Measurements from ENCODE around the gene TMEM42.

The TMEM42 gene

DNA sequence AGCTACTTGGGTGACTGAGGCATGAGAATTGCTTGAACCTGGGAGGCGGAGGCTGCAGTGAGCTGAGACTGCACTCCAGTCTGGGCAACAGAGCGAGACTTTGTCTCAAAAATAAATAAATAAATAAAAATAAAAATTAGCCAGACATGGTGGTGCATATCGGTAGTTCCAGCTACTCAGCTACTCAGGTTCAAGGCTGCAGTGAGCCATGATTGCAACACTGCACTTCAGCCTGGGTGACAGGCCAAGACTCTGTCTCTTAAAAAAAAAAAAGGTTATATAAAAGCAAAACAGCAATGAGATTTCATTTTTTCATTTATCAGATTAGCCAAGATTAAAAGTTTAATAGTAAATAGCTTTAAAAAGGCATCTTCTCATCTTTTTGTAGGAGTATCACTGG, 15.6 kb downstream of the TMEM42 start:
- no peak for TF ChIP-seq CTCF (IDR thresholded peaks at IDR 0.05; ENCODE audit: low read depth, low read length)
- no peak for DNase-seq (ENCODE audit: extremely low read depth, low read depth)

GRCh38 chr3:44880284-44880683, 18.6 kb downstream of the TMEM42 start:
- no peak for TF ChIP-seq CTCF (IDR thresholded peaks at IDR 0.05; ENCODE audit: low read depth, low read length)
- no peak for DNase-seq (ENCODE audit: extremely low read depth, low read depth)

DNA sequence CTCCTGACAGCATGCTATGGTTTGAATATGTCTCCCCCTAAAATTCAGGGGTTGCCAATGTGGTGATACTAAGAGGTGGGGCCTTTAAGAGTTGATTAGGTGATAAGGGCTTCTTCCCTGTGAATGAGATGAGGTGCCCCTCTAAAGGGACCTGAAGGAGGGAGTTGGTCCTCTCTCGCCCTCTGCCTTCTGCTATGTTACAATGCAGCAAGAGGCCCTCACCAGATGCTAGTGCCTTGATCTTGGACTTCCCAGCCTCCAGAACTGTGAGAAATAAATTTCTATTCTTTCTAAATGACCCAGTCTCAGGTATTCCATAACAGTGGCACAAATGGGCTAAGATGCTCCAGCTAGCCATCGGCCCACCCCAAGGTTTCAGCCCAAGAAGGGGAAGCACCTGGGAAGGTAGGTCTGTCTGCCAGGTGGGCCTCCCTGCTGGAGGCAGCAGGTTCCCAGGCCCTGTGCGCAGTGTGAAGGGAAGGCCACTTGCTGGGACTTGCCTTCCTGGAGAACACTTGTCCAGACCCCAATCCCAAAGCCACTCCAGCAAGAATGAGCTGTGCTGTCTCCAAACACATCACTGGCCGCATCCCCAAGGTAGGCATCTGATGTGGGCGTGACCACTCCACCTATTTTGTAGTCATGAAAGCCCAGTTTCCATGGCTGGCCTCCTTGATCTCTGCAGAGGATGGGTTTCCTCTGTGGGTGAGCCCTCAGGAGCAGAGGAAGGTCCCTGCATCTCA, 21.7 kb downstream of the TMEM42 start:
- TF ChIP-seq CTCF (IDR thresholded peaks at IDR 0.05; ENCODE audit: low read depth, low read length) = no peak
- no peak for DNase-seq (ENCODE audit: extremely low read depth, low read depth)

GRCh38 chr3:44883999-44884431, 22.3 kb downstream of the TMEM42 start:
- DNase-seq (ENCODE audit: extremely low read depth, low read depth) = peak; percentile 59
- TF ChIP-seq CTCF (IDR thresholded peaks at IDR 0.05; ENCODE audit: low read depth, low read length) = no peak

DNA sequence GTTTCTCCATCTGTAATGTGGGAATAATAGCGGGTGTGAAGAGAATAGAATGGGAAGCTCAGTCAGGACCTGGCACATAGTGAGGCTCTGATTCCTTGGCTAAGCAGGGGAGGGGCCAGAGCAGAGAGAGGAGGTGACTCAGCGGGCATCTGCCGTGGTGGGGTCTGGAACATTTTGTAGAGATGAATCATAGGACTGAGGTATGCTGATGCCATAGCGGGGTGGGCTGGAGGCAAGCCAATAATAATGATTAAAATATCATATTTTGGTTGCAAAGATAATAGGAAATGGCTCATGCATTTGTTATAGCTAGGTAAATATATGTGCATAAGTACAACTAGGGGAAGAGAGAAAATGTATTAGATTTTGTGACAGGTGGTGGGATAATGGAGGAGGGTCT, 23.9 kb downstream of the TMEM42 start:
- no peak for TF ChIP-seq CTCF (IDR thresholded peaks at IDR 0.05; ENCODE audit: low read depth, low read length)
- peak; percentile 60 for DNase-seq (ENCODE audit: extremely low read depth, low read depth)

GRCh38 chr3:44886561-44886960, 24.8 kb downstream of the TMEM42 start:
- no peak for DNase-seq (ENCODE audit: extremely low read depth, low read depth)
- TF ChIP-seq CTCF (IDR thresholded peaks at IDR 0.05; ENCODE audit: low read depth, low read length) = no peak

GRCh38 chr3:44887101-44887500, 25.4 kb downstream of the TMEM42 start:
- DNase-seq (ENCODE audit: extremely low read depth, low read depth) = no peak
- no peak for TF ChIP-seq CTCF (IDR thresholded peaks at IDR 0.05; ENCODE audit: low read depth, low read length)

Data from AG09319 (cell line).